Glomerular visceral epithelial cell (primary cell): ENCODE data around the gene DNAJA3.

Experiments
- DNase-seq: peaks from one replicate; pipeline ENCODE4 v3.0.0-alpha.2; 2016; ENCODE audit errors: extremely low spot score

DNAJA3 gene

DNA sequence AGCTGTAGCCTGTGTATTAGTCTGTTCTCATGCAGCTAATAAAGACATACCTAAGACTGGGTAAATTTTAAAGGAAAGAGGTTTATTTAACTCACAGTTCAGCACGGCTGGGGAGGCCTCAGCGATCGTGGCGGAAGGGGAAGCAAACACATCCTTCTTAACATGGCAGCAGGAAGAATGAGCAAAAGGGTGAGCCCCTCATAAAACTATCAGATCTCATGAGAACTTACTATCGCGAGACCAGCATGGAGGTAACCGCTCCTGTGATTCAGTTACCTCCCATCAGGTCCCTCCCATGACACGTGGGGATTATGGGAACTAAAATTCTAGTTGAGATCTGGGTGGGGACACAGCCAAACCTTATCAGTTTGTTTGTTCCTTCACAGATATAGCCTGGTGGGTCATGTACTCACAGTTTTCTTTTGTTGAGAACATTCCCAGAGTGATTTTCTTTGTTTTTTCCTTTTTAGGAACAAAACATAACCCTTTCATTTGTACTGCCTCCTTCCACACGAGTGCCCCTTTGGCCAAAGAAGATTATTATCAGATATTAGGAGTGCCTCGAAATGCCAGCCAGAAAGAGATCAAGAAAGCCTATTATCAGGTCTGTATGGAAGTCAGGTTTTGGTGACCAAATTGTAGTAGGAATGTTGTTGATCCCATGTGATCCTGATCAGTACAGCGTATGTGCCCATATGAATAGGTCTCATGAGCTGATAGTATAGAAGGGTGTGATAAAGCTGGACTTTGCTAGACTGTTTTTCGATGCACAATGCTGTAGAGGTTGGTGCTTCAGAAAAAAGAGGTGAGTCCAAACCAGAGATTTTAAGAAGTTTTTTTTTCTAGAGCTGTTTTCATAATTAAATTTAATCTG lies 8.5 kb downstream of the DNAJA3 start:
- no peak for DNase-seq

DNA sequence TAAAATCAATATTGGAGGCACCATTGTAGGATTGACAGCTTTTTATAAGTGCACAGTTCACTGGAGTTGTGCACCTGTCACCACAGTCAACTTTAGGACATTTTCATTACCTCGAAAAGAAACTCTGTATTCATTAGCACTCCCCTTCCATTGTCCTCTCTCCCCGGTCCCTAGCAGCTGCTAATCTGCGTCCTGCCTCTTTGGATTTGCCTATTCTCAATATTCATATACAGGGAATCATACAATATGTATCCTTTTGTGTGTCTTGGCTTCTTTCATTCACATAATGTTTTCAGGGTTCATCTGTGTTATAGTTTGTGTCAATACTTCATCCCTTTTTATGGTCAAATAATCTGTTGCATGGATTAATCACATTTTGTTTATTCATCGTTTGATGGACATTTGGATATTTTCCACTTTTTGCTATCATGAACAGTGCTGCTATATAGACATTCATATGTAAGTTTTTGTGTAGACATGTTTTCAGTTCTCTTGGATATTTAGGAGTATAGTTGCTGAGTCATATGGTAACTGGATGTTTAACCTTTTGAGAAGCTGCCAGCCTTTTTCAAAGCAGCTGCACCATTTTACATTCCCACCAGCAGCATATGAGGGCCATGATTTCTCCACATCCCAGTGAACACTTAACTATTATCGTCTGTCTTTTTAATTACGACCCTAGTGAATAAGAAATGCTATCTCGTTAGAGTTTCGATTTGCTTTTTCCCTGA lies 9.8 kb downstream of the DNAJA3 start:
- no peak for DNase-seq

DNA sequence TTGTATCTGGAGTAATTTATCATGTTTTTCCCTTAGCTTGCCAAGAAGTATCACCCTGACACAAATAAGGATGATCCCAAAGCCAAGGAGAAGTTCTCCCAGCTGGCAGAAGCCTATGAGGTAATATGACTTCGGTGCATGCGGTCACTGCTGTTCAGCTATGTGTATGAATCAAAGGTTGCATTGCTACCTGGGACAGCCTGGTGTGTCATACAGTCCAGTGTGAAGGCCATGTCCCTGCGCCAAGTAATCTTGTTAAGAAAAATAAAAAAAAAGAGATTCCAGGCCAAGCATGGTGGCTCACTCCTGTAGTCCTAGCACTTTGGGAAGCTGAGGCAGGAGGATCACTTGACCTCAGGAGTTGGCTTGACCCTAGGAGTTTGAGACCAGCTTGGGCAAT lies 11.7 kb downstream of the DNAJA3 start:
- no peak for DNase-seq

DNA sequence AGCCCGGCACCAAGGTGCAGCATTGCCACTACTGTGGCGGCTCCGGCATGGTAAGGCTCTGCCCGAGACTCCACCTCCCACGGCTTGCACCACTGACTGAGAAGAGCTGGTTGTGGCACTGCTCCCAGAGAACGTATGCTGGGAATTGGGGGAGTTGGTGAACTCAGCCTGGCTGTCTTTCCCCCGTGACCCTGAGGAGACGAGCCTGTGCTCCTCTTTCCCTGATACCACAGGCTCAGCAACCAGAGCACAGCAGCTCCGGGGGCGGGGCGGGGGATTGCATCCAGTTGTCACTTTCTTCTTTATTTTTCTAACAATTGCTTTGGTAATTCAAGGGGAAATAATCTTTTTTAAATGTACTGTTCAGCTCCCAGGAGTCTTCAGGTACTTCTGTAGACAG lies 16.7 kb downstream of the DNAJA3 start:
- DNase-seq: no peak

DNA sequence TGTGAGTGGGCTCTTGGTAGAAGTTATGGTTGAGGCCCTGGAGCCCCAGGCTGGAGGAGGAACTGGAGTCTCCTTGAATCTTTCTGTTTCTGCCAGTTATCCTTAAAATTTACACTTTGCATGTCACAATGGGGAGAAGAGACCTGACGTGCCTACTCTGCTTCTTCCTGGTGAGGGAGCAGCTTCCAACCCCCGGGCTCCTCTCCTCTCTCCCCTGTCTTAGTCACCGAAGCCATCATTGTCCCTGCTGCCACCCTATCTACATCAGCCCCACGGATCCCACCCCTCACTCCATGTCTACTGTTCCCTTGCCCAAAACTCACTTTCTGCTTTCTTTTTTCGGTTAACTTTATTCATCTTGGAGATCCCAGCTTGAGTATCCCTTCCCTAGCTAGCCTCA lies 17.6 kb downstream of the DNAJA3 start:
- no peak for DNase-seq

DNA sequence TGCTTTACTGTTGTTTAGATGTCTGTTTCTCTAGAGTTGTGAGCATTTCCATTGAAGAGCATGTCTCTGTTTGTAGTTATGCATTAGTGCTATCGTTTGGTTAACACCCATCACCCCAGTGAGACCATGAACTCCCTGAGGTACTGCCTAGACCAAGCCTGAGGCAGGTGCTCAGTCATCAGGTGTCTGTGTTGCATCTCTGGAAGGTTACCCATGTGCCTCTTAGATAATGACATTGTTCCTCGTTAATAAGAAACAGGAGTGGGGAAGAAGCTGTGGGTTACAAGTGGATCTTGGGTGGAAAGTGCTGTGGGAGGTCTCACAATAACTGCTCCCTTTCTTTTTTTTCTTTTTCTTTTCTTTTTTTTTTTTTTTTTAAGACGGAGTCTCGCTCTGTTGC lies 18.3 kb downstream of the DNAJA3 start:
- DNase-seq: no peak

DNA sequence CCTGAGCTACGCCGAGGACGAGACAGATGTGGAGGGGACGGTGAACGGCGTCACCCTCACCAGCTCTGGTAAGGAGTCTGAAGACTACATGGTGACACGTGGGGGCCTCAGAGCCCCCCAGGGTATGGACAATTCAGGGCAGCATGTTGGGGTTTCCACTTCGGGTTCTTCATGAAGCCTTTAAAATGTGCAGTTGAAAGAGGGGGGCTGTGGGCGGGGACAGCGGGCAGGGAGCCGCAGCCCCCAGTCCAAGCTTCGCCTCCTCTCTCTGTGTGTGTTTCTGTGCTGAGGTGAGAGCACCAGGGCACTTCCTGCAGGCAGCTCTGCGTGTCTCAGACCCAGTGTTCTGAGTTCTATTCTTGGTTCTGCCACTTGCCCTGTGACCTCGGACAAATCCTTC lies 24.8 kb downstream of the DNAJA3 start:
- DNase-seq: no peak

DNA sequence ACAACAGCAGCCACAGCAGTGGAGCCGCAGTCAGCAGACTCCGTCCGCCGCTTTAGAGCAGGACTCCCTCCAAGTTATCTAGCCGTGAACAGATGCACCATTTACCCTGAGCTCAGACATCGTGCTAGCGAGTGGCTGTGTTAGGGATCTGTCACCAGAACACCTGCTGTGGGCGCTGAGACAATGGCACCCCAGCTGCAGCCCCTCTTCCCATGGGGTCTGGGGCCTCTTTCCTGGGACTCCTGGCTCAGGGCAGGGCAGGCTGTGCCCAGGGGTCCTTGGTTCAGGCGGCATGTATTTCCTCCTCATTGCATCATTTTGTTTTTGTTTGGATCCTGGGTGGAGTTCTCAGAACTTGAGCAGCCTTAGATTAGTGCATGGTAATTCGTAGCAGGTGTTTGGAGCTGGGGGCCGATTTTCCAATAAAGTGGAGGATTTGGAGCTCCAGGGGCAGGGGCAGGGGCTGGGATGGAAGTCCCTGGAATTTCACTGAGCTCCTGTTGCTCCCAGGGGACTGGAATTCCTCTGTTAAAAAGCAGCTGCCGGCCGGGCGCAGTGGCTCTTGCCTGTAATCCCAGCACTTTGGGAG lies 25.4 kb downstream of the DNAJA3 start:
- DNase-seq: no peak

DNA sequence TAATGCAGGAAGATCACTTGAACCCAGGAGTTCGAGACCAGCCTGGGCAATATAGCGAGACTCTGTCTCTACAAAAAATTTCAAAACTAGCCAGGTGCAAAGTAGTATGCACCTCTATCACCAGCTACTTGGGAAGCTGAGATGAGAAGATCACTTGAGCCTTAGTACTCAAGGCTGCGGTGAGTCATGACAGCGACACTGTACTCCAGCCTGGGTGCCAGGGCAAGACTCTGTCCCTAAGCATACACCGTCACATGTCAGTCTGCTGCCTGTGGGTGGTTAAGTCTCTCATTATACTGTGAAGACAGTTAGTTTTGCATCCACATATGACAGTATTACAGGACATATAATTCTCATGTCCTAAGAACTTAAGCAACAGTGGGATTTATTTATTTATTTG lies 27.0 kb downstream of the DNAJA3 start:
- DNase-seq: no peak

DNA sequence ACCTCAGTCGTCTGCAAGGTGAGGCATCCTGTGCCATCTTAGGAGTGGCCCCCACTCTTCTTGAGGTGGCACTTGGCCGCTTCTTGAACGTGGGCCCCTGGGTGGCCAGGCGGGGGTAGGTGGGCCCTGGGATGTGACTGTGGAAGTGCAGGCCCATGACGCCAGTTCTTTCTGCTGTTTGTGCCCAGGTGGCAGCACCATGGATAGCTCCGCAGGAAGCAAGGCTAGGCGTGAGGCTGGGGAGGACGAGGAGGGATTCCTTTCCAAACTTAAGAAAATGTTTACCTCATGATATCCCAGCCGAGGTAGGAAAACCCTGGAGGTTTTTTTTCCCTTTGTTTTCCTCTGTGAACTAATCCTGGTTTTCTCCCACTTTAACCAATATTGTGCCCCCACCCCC lies 29.0 kb downstream of the DNAJA3 start:
- no peak for DNase-seq

DNA sequence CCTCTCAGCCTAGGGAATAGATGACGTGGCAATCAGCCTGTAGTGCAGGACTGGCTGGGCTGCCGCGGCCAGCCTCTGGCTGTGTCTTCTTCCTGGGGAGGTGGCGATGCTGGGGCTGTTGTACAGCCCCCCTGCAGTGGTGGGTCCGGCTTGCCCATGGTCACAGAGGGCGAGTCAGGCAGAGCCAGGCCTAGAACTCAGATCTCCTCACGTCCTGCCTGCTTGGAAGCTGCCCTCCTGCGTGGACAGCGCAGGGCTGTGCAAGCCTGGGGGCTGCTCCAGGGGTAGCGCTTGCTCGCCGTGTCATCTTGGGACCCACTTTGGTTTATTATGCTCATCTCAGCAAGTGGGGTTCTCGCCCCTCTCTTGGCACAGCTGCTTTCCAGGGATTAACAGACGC lies 29.4 kb downstream of the DNAJA3 start:
- no peak for DNase-seq

DNA sequence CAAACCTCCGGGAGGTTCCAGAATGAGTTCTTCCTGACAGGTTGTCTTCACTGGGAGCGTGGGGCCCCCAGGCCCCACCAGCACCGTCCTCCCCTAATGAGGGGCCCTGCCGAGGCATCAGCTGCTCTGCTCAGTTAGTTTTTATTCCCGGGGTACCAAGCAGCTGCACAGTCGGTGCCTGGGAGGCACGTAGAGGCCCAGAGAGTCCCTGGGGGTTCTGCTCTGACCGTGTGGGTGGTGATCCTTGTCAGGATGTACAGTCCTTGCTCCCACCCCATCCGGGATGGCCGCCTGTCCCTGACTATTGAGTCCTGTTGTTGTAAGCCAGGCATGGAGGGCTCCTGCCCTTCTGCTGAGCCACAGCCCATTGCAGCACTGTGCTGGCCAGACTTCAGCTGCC lies 30.3 kb downstream of the DNAJA3 start:
- DNase-seq: no peak

DNA sequence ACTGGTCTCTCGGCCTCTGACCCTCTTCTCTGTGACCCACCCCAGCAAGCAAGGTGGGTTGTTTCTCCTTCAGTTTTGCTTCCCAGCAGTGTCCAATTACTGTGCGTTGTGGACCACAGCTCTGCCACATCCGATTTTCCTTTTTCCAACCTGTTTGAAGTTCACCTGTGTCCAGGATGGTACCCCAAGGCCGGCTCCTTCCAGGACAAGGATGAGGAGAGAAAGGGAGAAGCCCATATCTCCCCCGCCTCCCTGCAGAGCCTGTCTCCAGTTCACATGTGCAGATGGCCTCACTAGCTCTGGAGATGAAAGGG lies 35.2 kb downstream of the DNAJA3 start:
- no peak for DNase-seq

DNA sequence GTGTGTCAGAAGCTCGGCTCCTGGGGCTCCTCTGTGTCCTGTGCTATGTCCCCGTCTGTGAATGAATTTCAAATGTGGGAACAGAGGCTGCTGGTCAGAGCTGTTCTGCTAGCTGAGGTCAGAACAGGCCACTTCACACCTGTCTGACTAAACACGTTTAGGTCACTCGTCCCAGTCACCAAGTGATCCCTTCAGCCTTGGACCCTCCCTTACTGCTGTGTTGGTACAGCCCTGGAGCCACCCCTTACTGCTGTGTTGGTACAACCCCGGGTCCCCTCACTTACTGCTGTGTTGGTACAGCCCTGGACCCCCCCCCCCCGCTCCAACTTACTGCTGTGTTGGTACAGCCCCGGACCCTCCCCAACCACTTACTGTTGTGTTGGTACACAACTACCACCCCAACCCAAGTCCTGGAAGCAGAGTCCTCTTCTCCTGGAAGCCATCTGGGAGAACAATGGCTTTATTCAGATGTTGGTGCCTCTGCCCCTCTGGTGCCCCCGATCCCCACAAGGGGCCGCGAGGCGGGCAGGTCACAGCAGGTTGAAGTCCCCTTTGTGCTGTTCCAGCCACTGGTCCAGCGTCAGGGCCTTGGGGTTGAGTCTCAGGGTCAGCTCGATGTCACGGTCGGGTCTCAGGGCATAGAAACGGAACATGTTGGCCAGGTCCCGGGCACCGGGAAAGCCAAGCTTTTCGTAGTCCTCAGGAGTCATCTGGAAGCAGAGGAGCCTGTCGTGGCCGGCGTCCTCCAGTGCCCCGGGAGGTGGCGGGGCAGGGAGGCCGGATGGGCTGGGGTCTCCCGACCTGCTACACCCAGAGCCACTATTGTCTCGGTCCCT lies 35.8 kb downstream of the DNAJA3 start:
- DNase-seq: no peak

DNA sequence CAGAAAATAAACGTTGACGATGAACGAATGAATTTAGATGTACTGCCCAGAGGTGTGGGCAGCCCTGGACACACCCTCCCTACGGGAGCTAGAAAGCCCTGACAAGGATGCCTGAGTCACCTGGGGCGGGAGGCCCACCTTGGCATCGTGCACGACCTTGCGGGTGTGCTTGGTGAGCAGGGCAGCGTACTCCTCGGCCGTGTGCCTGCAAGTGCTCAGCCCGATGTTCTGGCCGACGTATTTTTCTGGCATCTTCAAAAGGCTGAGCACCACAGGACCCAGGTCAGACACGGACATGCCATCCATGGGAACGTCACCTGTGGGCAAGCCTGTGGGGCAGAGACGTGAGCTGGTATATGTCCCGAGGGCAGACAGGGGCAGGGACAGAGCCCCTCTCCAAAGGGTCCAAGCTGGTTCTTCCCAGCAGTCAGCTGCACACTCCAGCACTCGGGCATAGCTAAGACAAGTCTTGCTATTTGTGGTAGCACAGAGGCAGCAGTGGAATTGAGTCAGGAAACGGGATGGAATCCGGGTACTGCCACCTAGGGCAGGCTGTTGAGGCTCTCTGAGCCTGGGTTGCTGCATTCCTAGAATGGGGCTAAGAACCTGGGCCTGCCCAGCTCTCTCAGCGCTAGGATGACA lies 38.0 kb downstream of the DNAJA3 start:
- DNase-seq: no peak

DNA sequence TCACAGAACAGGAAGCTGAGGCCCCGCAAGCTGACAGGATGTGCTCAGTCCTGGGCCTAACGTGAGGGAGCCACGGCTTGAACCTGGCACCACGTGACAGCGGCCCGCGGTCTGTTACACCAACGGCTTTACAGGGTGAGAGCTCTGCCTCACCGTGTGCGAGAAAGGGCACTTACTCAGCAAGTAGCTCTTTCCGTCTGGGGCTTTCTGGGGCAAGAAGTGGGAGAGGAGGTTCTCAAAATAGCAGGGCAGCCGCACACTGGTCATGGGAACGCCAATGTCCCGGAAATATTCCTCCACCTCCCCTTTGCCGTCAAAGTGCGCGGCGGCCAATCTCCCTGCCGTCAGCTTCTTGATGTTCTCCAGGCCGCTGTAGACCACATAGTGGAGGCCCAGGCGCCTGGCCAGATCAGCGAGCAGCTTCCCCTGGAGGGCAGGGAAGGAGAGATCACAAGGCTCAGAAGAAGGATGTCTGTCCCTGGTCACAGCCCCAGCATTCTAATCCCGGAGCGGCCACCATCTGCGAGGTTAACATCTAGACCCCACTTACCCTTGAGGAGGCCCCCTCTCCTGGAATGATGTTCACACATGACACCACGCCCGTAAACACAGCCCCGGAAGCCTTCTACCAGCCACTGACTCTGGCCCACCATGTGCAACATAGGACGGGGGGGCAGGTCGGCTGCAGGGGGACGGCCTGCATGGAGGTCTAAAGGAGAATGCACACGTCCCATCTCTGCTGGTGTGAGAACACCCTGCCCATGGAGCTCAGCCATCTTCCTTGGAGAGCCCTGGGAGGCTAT lies 40.5 kb downstream of the DNAJA3 start:
- no peak for DNase-seq

DNA sequence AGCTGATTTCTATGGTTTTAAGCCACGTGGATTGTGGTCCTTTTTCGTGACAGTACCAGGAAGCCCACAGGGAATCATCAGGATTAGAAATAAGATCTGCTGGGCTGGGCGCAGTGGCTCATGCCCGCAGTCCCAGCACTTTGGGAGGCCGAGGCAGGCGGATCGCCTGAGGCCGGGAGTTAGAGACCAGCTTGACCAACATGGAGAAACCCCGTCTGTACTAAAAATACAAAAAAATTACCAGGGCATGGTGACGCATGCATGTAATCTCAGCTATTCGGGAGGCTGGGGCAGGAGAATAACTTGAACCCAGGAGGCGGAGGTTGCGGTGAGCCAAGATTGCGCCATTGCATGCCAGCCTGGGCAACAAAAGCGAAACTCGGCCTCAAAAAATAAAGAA lies 42.2 kb downstream of the DNAJA3 start:
- no peak for DNase-seq

DNA sequence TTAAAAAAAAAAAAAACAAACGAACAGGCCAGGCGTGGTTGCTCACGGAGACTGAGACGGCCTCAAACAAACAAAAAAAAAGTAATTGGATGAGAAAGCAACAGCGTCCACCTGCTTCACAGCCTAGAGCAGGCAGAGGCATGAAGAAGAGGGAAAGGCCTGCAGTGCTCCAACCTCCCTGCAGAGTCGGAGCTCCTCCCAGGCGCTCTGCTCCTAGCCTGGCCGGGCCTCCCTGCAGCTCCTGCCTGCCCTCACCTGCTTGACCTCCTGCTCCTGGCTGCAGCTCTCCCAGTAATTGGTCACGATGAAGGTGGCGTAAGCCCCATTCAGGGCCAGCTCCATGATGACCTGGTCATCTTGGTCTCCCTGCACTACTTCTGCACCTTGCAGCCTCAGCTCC lies 43.3 kb downstream of the DNAJA3 start:
- DNase-seq: no peak

DNA sequence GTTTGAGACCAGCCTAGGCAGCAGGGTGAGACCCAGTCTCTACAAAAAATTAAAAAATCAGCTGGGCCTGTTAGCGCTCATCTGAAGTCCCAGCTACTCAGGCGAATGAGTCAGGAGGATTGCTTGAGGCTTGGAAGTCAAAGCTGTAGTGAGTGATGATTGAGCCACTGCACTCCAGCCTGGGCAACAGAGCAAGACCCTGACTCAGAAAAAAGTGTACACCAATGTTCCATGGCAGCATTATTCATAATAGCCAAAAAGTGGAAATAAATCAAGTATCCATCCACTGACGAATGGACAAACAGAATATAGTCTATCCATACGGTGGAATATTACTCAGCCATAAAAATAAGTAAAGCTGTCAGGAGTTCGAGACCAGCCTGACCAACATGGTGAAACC lies 46.2 kb downstream of the DNAJA3 start:
- DNase-seq: no peak

DNA sequence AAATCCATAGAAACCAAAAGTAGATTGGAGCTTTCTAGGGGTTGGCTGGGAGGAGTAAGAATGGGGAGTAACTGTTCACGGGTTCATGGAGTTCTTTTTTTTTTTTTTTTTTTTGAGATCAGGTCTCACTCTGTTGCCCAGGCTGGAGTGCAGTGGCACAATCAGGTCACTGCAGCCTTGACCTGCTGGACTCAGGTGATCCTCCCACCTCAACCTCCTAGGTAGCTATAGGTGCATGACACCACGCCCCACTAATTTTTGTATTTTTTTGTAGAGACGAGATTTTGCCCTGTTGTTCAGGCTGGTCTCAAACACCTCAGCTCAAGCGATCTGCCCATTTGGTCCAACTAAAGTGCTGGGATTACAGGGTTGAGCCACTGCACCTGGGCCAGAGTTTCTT lies 47.2 kb downstream of the DNAJA3 start:
- DNase-seq: no peak
